Skin of body (tissue), 2 donors: ENCODE measurements around the gene TPRG1. TPM values are rescaled to one million over a fixed set of nuclear protein-coding genes. Genes with fewer than 3 reads are reported as not detected.

Experiments
- DNase-seq: peaks from one replicate; lab custom pipeline; 2025; lab: John Stamatoyannopoulos, UW
- total RNA-seq: library from RNA; depleted of rRNA; stranded (reverse); fragments of >200 nt; gene quantifications from one replicate; pipeline ENCODE4 v1.2.3, GENCODE V29; 2014

The TPRG1 gene
- 9.6 TPM for total RNA-seq

- DNase-seq = no peak
These were observed at the start of gene TPRG1 for GRCh38 chr3:189171707-189172106. Gene TPRG1 (plus strand): TSS chr3:189171971. CDS start chr3:189207385, 35,414 bp downstream.

GRCh38 chr3:189122110-189122509 lies 49.7 kb upstream of the TPRG1 start:
- DNase-seq = peak; percentile 5

- no peak for DNase-seq
These were observed 49.1 kb upstream of the TPRG1 start for GRCh38 chr3:189122526-189123205.

GRCh38 chr3:189123595-189124387 lies 48.0 kb upstream of the TPRG1 start:
- DNase-seq = no peak

- DNase-seq = no peak
These were observed 39.5 kb upstream of the TPRG1 start for GRCh38 chr3:189132231-189132671.

- no peak for DNase-seq
These were observed 38.9 kb upstream of the TPRG1 start for GRCh38 chr3:189132839-189133238.

GRCh38 chr3:189133768-189134167 lies 38.0 kb upstream of the TPRG1 start:
- no peak for DNase-seq

GRCh38 chr3:189137416-189137815 lies 34.4 kb upstream of the TPRG1 start:
- DNase-seq = no peak

- no peak for DNase-seq
These were observed 32.7 kb upstream of the TPRG1 start for GRCh38 chr3:189138901-189139610.

GRCh38 chr3:189139611-189139940 lies 32.2 kb upstream of the TPRG1 start:
- peak; percentile 68 for DNase-seq

GRCh38 chr3:189142527-189142926 lies 29.2 kb upstream of the TPRG1 start:
- no peak for DNase-seq

- no peak for DNase-seq
These were observed 28.4 kb upstream of the TPRG1 start for GRCh38 chr3:189143321-189143720.

GRCh38 chr3:189143771-189144170 lies 28.0 kb upstream of the TPRG1 start:
- no peak for DNase-seq

- peak; percentile 61 for DNase-seq
These were observed 27.1 kb upstream of the TPRG1 start for GRCh38 chr3:189144645-189145044.

GRCh38 chr3:189146848-189147247 lies 24.9 kb upstream of the TPRG1 start:
- DNase-seq = no peak

GRCh38 chr3:189148081-189148507 lies 23.7 kb upstream of the TPRG1 start:
- DNase-seq = peak; percentile 75

GRCh38 chr3:189149203-189149602 lies 22.6 kb upstream of the TPRG1 start:
- no peak for DNase-seq

- DNase-seq = no peak
These were observed 14.4 kb upstream of the TPRG1 start for GRCh38 chr3:189157232-189158007.

- no peak for DNase-seq
These were observed 13.7 kb upstream of the TPRG1 start for GRCh38 chr3:189158034-189158433.

- no peak for DNase-seq
These were observed 11.1 kb upstream of the TPRG1 start for GRCh38 chr3:189160519-189161309.
